Muscle layer of duodenum (tissue), 2 donors: ENCODE measurements around the gene NLRC3.

ENCODE experiments used
- H3K27ac ChIP-seq: one replicate; pipeline ENCODE4 v1.7.0; 2013; ENCODE audit warnings: mild to moderate bottlenecking, low read length
- H3K27me3 ChIP-seq: one replicate; pipeline ENCODE4 v1.7.0; 2013; ENCODE audit warnings: low read depth, mild to moderate bottlenecking, control low read depth, low read length
- H3K36me3 ChIP-seq, 2 donors: one replicate each; pipeline ENCODE4 v1.7.0; 2013; ENCODE audit warnings: low read length in 2 of 2, control low read depth in 1 of 2, mild to moderate bottlenecking in 1 of 2; ENCODE audit not compliant: insufficient read depth in 2 of 2, control insufficient read depth in 1 of 2
- H3K4me1 ChIP-seq, 2 donors: one replicate each; pipeline ENCODE4 v1.7.0; 2013; ENCODE audit warnings: low read length in 2 of 2, mild to moderate bottlenecking in 2 of 2, control low read depth in 1 of 2, moderate library complexity in 1 of 2; ENCODE audit not compliant: insufficient read depth in 2 of 2, control insufficient read depth in 1 of 2
- H3K4me3 ChIP-seq, 2 donors: one replicate each; pipeline ENCODE4 v1.7.0; 2013; ENCODE audit warnings: low read length in 2 of 2, low read depth in 1 of 2, mild to moderate bottlenecking in 1 of 2
- H3K9me3 ChIP-seq, 2 donors: one replicate each; pipeline ENCODE4 v1.7.0; 2013; ENCODE audit warnings: low read length in 2 of 2, control low read depth in 1 of 2, mild to moderate bottlenecking in 1 of 2; ENCODE audit not compliant: control insufficient read depth in 1 of 2
- donor health status: healthy.

Gene NLRC3

DNA sequence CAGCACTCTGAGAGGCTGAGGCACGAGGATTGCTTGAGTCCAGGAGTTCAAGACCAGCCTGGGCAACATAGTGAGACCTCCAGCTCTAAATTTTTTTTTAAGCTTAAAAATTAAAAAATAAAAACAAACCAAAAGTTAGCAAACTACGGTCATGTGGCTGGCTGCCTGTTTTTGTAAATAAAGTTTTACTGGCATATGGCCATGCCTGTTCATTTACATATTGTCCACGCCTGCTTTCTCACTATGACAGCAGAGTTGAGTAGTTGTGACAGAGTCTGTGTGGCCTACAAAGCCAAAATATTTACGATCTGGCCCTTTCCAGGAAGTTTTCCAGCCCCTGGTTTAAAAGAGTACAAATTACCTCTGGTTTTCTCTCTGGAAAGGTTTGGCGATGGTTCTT is 30.9 kb upstream of the NLRC3 start:
- no peak overlapping the region for H3K4me3 ChIP-seq
- H3K9me3 ChIP-seq: no peaks in the 10 kb centered on the region
- H3K36me3 ChIP-seq: peaks cover 0 to 6% of the 10 kb centered on the region in 2 donors
- H3K27me3 ChIP-seq: no peaks in the 10 kb centered on the region
- peaks cover 5 to 11% of the 10 kb centered on the region in 2 donors for H3K4me1 ChIP-seq
- no peak overlapping the region for H3K27ac ChIP-seq

DNA sequence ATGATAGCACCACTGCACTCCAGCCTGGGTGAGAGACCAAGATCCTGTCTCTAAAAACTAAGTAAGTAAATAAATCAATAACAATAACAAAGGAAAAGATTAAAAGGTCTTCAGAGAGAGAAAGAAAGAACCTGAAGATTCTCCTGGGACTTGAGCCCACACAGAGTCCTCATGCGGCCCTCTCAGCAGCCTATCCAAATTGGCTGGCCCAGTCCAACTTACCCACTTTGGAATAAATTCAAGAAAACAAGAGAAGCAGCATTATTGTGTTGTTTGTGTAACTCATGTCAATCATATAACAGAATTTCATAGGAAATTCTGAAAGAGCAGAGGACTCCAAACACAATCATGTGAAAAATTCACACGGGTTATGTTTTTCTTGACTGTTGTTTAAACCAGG is 30.4 kb upstream of the NLRC3 start:
- Histone ChIP-seq H3K36me3 (peaks cover 0 to 9% of the 10 kb centered on the region in 2 donors), H3K4me3 (no peak overlapping the region), H3K27ac (no peak overlapping the region), H3K9me3 (no peaks in the 10 kb centered on the region), H3K4me1 (peaks cover under 1 to 7% of the 10 kb centered on the region in 2 donors), H3K27me3 (no peaks in the 10 kb centered on the region)

DNA sequence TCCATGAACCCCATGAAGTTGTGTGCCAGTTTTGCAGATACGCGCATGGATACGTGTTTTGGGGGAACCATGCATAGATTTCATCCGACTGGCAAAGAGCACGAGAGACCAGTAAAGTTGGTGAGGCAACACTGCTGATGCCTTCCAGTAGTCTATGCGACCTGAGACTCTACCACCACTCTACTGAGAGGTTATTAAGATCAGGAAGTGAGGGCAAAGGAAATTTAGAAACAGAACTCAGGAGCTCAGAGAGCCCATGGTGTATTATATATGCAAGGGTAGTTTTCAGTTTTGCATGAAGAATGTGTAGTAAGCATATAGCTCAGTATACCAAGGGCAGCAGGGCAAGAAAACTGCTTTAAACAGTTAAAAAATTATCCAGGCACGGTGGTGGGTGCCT is 30.0 kb upstream of the NLRC3 start:
- Histone ChIP-seq H3K4me3 (no peak overlapping the region), H3K9me3 (no peaks in the 10 kb centered on the region), H3K36me3 (peaks cover 3 to 14% of the 10 kb centered on the region in 2 donors), H3K4me1 (peaks cover 0 to 2% of the 10 kb centered on the region in 2 donors), H3K27me3 (no peaks in the 10 kb centered on the region), H3K27ac (no peak overlapping the region)

DNA sequence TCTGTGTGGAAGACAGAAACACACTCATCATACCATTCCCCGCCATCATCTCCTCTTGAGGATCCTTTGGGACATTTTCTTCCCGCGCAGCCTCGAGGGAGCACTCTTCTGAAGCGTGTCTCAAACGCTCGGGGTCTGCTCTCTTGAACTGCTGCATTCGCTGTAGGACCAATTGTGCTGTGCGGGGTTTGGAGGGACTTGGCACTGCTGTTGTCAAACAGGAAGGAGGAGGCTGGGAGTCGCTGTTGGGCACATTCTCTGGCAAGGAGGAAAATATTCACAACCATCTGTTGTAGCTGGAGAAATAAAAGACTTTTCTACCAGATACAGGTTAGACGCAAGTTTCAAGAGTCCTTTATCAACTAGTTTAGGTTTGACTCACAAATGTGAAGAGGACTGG is 29.2 kb upstream of the NLRC3 start:
- Histone ChIP-seq H3K4me1 (no peaks in the 10 kb centered on the region), H3K36me3 (peaks cover 11 to 21% of the 10 kb centered on the region in 2 donors), H3K27ac (no peak overlapping the region), H3K4me3 (no peak overlapping the region), H3K27me3 (no peaks in the 10 kb centered on the region), H3K9me3 (no peaks in the 10 kb centered on the region)

DNA sequence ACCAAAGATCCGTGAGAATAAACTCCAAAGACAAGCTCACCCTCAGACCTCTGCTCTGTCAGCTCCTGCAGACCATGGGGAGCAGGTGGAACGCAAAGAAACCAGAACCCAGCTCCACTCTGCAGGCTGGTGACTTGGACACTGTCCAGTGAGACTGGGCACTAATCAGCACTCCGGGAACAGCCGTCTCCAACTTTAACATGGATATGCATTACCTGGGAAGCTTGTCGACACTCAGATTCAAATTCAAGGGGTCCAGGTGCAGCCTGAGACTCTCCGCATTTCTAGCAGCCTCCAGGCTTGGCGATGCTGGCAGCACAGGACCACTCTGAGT is 25.1 kb upstream of the NLRC3 start:
- Histone ChIP-seq H3K36me3 (peaks cover 11 to 47% of the 10 kb centered on the region in 2 donors), H3K27ac (no peak overlapping the region), H3K4me1 (no peaks in the 10 kb centered on the region), H3K9me3 (no peaks in the 10 kb centered on the region), H3K4me3 (no peak overlapping the region), H3K27me3 (no peaks in the 10 kb centered on the region)

DNA sequence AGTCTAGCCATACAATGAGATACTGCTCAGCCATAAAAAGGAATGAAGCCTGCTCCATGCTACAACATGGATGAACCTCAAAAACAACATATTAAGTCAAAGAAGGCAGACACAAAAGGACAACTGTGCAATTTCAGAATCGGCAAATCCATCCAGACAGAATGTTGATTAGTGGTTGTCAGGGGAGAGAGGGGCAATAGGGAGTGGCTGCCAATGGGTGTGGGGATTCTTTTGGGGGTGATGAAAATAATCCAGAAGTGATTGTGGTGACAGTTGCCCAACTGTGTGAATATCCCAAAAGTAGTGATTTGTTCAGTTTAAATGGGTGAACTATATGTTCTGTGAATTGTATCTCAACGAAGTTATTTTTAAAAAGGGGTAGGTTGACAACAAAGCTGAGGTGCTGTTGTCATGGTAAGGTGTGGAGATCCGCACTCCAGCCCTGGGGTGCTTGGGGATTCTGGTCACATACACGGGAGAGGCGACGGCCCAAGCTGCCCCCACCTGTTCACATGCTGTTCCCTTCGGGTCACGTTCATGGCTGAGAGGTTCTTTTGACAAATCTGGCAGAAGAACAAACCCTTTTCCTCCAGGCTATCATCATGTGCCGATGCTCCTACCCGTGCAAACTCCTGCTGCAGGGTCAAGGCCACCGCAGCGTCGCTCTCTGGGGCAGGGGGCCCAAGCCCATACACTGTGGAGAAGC is 24.6 kb upstream of the NLRC3 start:
- Histone ChIP-seq H3K27ac (no peak overlapping the region), H3K36me3 (peaks cover 11 to 49% of the 10 kb centered on the region in 2 donors), H3K4me1 (no peaks in the 10 kb centered on the region), H3K27me3 (no peaks in the 10 kb centered on the region), H3K9me3 (no peaks in the 10 kb centered on the region), H3K4me3 (no peak overlapping the region)

DNA sequence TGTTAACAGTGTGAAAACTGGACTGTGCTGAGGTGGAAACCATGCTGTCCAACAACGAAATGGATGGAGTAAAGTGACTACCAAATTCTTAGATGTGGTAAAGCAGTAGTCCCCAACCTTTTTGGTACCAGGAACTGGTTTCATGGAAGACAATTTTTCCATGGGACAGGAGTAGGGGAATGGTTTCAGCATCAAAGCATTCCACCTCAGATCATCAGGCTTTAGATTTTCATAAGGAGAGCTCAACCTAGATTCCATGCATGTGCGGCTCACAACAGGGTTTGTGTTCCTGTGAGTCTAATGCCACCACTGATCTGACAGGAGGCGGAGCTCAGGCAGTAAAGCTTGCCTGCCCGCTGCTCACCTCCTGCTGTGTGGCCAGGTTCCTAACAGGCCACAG is 22.7 kb upstream of the NLRC3 start:
- Histone ChIP-seq H3K36me3 (peaks cover 11 to 49% of the 10 kb centered on the region in 2 donors), H3K27me3 (no peaks in the 10 kb centered on the region), H3K4me1 (no peaks in the 10 kb centered on the region), H3K27ac (no peak overlapping the region), H3K4me3 (no peak overlapping the region), H3K9me3 (no peaks in the 10 kb centered on the region)

DNA sequence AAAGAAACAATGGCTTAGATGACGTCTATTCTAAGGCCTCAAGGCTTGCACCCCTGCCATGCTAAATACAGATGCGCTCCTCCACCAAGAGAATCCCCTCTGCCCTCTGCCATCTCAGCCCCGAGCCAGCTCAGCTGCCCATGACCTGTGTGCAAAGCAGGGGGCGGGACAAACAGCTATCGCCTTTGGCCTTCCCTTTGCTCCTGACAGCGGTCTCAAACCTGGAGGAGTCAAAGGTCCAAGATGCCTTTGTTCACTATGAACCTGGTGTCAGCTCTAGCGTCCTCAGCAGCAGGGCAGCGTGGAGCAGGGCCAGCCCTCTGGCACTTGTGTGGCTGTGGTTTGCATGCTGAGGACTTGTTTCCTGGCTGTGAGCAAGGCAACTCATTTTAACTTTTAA is 21.9 kb upstream of the NLRC3 start:
- Histone ChIP-seq H3K27me3 (no peaks in the 10 kb centered on the region), H3K9me3 (no peaks in the 10 kb centered on the region), H3K27ac (no peak overlapping the region), H3K36me3 (peaks cover 11 to 49% of the 10 kb centered on the region in 2 donors), H3K4me3 (no peak overlapping the region), H3K4me1 (no peaks in the 10 kb centered on the region)

DNA sequence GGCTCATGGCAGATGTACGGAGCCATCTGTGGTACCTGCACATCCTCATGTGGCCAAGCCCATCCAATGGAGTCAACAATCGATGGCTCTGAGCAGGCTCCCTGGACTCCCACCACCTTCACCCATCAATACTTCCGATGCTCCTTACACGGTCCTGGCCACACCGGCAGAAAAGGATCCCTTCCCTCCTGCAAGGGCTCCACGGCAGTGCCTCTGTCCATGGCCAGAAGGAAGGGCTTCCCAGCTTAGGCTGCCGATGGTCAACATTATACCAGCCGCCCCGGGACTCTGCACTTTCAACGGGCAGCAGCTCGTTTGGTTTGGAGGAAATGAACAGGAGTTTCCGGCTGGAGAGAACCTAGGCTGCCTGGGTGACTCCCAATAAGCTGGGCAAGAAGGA is 21.0 kb upstream of the NLRC3 start:
- no peaks in the 10 kb centered on the region for H3K27me3 ChIP-seq
- H3K36me3 ChIP-seq: peaks cover 11 to 49% of the 10 kb centered on the region in 2 donors
- no peak overlapping the region for H3K4me3 ChIP-seq
- no peaks in the 10 kb centered on the region for H3K4me1 ChIP-seq
- H3K9me3 ChIP-seq: no peaks in the 10 kb centered on the region
- H3K27ac ChIP-seq: no peak overlapping the region

DNA sequence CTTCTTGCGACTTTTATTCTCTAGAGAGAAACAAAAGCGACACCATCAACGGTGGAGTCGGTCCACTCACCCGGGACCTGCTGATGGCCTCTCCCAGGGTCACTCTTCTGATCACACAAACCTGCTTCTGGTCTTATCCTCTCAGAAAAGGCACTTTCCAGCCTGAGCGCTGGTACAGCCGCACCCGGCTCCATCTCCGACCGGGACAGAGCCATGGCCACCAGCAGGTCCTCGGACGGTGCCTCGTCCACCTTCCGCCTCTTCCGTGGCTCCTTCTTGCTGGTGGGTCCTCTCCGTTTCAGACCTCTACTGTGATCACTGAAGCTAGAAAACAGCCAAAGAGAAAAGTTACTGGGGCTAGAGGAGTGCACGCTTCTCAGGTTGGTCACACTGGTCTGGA is 20.5 kb upstream of the NLRC3 start:
- H3K36me3 ChIP-seq: peaks cover 11 to 44% of the 10 kb centered on the region in 2 donors
- no peak overlapping the region for H3K27ac ChIP-seq
- H3K9me3 ChIP-seq: no peaks in the 10 kb centered on the region
- no peaks in the 10 kb centered on the region for H3K4me1 ChIP-seq
- no peaks in the 10 kb centered on the region for H3K27me3 ChIP-seq
- H3K4me3 ChIP-seq: no peak overlapping the region

DNA sequence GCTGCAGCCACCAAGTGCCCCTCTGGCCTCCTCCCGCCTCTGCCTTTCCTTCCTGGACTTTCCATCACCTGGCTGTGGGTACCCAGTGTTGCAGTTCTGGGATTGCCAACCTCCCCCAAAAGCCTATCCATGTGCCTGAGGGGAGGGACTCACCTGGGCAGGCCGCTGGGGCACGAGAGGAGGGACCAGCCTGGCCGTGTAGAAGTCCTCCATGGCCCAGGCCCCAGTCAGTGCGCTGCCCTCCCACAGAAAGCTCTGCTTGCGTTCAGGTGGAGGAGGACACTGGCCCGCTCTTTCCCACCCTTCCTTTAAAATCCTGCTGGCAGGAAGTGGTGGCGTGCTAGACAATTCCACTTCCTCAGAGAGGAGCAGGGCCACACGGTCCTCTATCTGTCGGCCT is 20.0 kb upstream of the NLRC3 start:
- Histone ChIP-seq H3K9me3 (no peaks in the 10 kb centered on the region), H3K4me1 (no peaks in the 10 kb centered on the region), H3K27me3 (no peaks in the 10 kb centered on the region), H3K4me3 (no peak overlapping the region), H3K27ac (no peak overlapping the region), H3K36me3 (peaks cover 13 to 42% of the 10 kb centered on the region in 2 donors)
